Karpas-422 (cell line): Measurements from ENCODE around the gene GJB2. TPM values are rescaled to one million over a fixed set of nuclear protein-coding genes. Genes with fewer than 3 reads are reported as not detected.
A peak's percentile ranks its signal among the peaks of the same experiment; 100 is the strongest.

ENCODE experiments used
- DNase-seq: peaks from one replicate; pipeline ENCODE4 v3.0.0-alpha.2; 2015
- H2AFZ ChIP-seq: fragments of 200-600 bp; sonication (generic); 2 replicates; pipeline ENCODE4 v1.6.1; 2014; ENCODE audit warnings: antibody characterized with exemption, low read length, mixed read lengths
- H3K27ac ChIP-seq: fragments of 200-600 bp; sonication (generic); 2 replicates; pipeline ENCODE4 v1.5.1; 2014; ENCODE audit warnings: mild to moderate bottlenecking, low read length, moderate library complexity
- H3K27me3 ChIP-seq: fragments of 200-600 bp; sonication (generic); 2 replicates; pipeline ENCODE4 v1.6.1; 2014; ENCODE audit warnings: low read length, mixed read lengths
- H3K36me3 ChIP-seq: fragments of 200-600 bp; sonication (generic); 2 replicates; pipeline ENCODE4 v1.6.1; 2014; ENCODE audit warnings: low read length, mixed read lengths; ENCODE audit not compliant: insufficient read depth
- H3K4me1 ChIP-seq: fragments of 200-600 bp; sonication (generic); 2 replicates; pipeline ENCODE4 v1.6.1; 2014; ENCODE audit warnings: mild to moderate bottlenecking, low read length, mixed read lengths
- H3K4me2 ChIP-seq: fragments of 200-600 bp; sonication (generic); 2 replicates; pipeline ENCODE4 v1.6.1; 2014; ENCODE audit warnings: low read length, low read depth, mild to moderate bottlenecking; ENCODE audit not compliant: poor library complexity, severe bottlenecking
- H3K4me3 ChIP-seq: fragments of 200-600 bp; sonication (generic); 2 replicates; pipeline ENCODE4 v1.5.1; 2014; ENCODE audit warnings: mild to moderate bottlenecking, antibody characterized with exemption, low read length, mixed read lengths
- H3K79me2 ChIP-seq: fragments of 200-600 bp; sonication (generic); 2 replicates; pipeline ENCODE4 v1.6.1; 2014; ENCODE audit warnings: mild to moderate bottlenecking, low read length, mixed read lengths
- H3K9ac ChIP-seq: fragments of 200-600 bp; sonication (generic); 2 replicates; pipeline ENCODE4 v1.6.0; 2014; ENCODE audit warnings: low read length
- H3K9me2 ChIP-seq: fragments of 200-600 bp; sonication (generic), shearing (Covaris generic); replicated peaks from 2 replicates; pipeline ENCODE4 v1.6.0; 2014; ENCODE audit warnings: mild to moderate bottlenecking, low read length, moderate library complexity; ENCODE audit not compliant: insufficient read depth
- H3K9me3 ChIP-seq: fragments of 300-700, 200-600 bp; sonication (generic); 2 replicates; pipeline ENCODE4 v1.6.1; 2014; ENCODE audit warnings: low read length, mixed read lengths
- H4K20me1 ChIP-seq: fragments of 200-600 bp; sonication (generic); 2 replicates; pipeline ENCODE4 v1.6.1; 2014; ENCODE audit warnings: mild to moderate bottlenecking, antibody characterized with exemption, low read length, low read depth; ENCODE audit not compliant: insufficient read depth
- total RNA-seq: library from RNA; depleted of rRNA; stranded (reverse); fragments of >200 nt; shearing (Covaris generic); gene quantifications from 2 replicates; pipeline ENCODE4 v1.2.3, GENCODE V29; 2014; ENCODE audit warnings: low replicate concordance

The GJB2 gene
- total RNA-seq, 1 experiment from 2014 or later: not detected

GRCh38 chr13:20198781-20199180, 6.0 kb upstream of the GJB2 start:
- Histone ChIP-seq H4K20me1 (no peaks in the 10 kb centered on the region), H3K4me1 (peaks cover 20% of the 10 kb centered on the region), H3K4me2 (no peak overlapping the region), H3K79me2 (no peaks in the 10 kb centered on the region), H3K4me3 (no peak overlapping the region), H3K27me3 (no peaks in the 10 kb centered on the region), H3K9me3 (no peaks in the 10 kb centered on the region), H3K27ac (no peak overlapping the region), H3K9ac (no peak overlapping the region), H3K36me3 (no peaks in the 10 kb centered on the region), H3K9me2 (no peaks in the 10 kb centered on the region), H2AFZ (no peak overlapping the region)
- no peak for DNase-seq

- Histone ChIP-seq H4K20me1 (no peaks in the 10 kb centered on the region), H3K9me2 (no peaks in the 10 kb centered on the region), H3K4me1 (peaks cover 24% of the 10 kb centered on the region), H3K27ac (no peak overlapping the region), H3K9me3 (no peaks in the 10 kb centered on the region), H3K36me3 (no peaks in the 10 kb centered on the region), H3K4me2 (peak overlapping the region; percentile 56), H3K4me3 (no peak overlapping the region), H3K27me3 (no peaks in the 10 kb centered on the region), H2AFZ (peak overlapping the region; percentile 90), H3K9ac (peak overlapping the region; percentile 53), H3K79me2 (no peaks in the 10 kb centered on the region)
- peak; percentile 86 for DNase-seq
Measured at GRCh38 chr13:20197361-20197834, 4.7 kb upstream of the GJB2 start.

- Histone ChIP-seq H3K27ac (no peak overlapping the region), H3K9me2 (no peaks in the 10 kb centered on the region), H3K4me2 (no peak overlapping the region), H4K20me1 (no peaks in the 10 kb centered on the region), H3K4me3 (no peak overlapping the region), H3K4me1 (peaks cover 24% of the 10 kb centered on the region), H3K36me3 (no peaks in the 10 kb centered on the region), H3K9ac (no peak overlapping the region), H3K79me2 (no peaks in the 10 kb centered on the region), H3K9me3 (no peaks in the 10 kb centered on the region), H2AFZ (no peak overlapping the region), H3K27me3 (no peaks in the 10 kb centered on the region)
- no peak for DNase-seq
Measured at GRCh38 chr13:20195801-20196200, 3.1 kb upstream of the GJB2 start.

GRCh38 chr13:20193907-20194631, 1.3 kb upstream of the GJB2 start:
- Histone ChIP-seq H3K27ac (no peak overlapping the region), H3K9me2 (no peaks in the 10 kb centered on the region), H3K4me1 (peaks cover 29% of the 10 kb centered on the region), H3K27me3 (no peaks in the 10 kb centered on the region), H3K9ac (peak overlapping the region; percentile 2; the same call in 1 of the 2 replicates), H3K79me2 (no peaks in the 10 kb centered on the region), H2AFZ (peak overlapping the region; percentile 6; the same call in 1 of the 2 replicates), H4K20me1 (no peaks in the 10 kb centered on the region), H3K4me3 (peak overlapping the region; percentile 20; the same call in 1 of the 2 replicates), H3K36me3 (no peaks in the 10 kb centered on the region), H3K4me2 (peak overlapping the region; percentile 48), H3K9me3 (no peaks in the 10 kb centered on the region)
- DNase-seq: no peak

- peak overlapping the region; percentile 2; the same call in 1 of the 2 replicates for H3K9ac ChIP-seq
- H2AFZ ChIP-seq: peak overlapping the region; percentile 6; the same call in 1 of the 2 replicates
- H4K20me1 ChIP-seq: no peaks in the 10 kb centered on the region
- H3K4me3 ChIP-seq: peak overlapping the region; percentile 20; the same call in 1 of the 2 replicates
- peak overlapping the region; percentile 48 for H3K4me2 ChIP-seq
- H3K9me2 ChIP-seq: no peaks in the 10 kb centered on the region
- H3K4me1 ChIP-seq: peaks cover 35% of the 10 kb centered on the region
- no peaks in the 10 kb centered on the region for H3K27me3 ChIP-seq
- H3K9me3 ChIP-seq: no peaks in the 10 kb centered on the region
- DNase-seq: no peak
- no peak overlapping the region for H3K27ac ChIP-seq
- no peaks in the 10 kb centered on the region for H3K79me2 ChIP-seq
- H3K36me3 ChIP-seq: no peaks in the 10 kb centered on the region
Measured at GRCh38 chr13:20193162-20193906, 596 bp upstream of the GJB2 start.

- Histone ChIP-seq H2AFZ (no peak overlapping the region), H3K4me3 (no peak overlapping the region), H3K27me3 (no peaks in the 10 kb centered on the region), H3K79me2 (no peaks in the 10 kb centered on the region), H3K36me3 (no peaks in the 10 kb centered on the region), H3K27ac (no peak overlapping the region), H4K20me1 (no peaks in the 10 kb centered on the region), H3K9me3 (no peaks in the 10 kb centered on the region), H3K9me2 (no peaks in the 10 kb centered on the region), H3K9ac (no peak overlapping the region), H3K4me1 (peaks cover 42% of the 10 kb centered on the region), H3K4me2 (no peak overlapping the region)
- DNase-seq: no peak
Measured at GRCh38 chr13:20192158-20192835, 441 bp downstream of the GJB2 start.

- Histone ChIP-seq H3K9me2 (no peaks in the 10 kb centered on the region), H3K9ac (no peak overlapping the region), H3K27me3 (no peaks in the 10 kb centered on the region), H3K4me3 (no peak overlapping the region), H2AFZ (no peak overlapping the region), H3K4me1 (peaks cover 35% of the 10 kb centered on the region), H3K36me3 (no peaks in the 10 kb centered on the region), H3K27ac (no peak overlapping the region), H3K79me2 (no peaks in the 10 kb centered on the region), H3K4me2 (no peak overlapping the region), H3K9me3 (no peaks in the 10 kb centered on the region), H4K20me1 (no peaks in the 10 kb centered on the region)
- no peak for DNase-seq
Measured at GRCh38 chr13:20191311-20192157, 1.2 kb downstream of the GJB2 start.
